SK-MEL-5 (cell line): ENCODE results near the gene SELP. TPM values are rescaled to one million over a fixed set of nuclear protein-coding genes. Genes with fewer than 3 reads are reported as not detected.

ENCODE experiments used
- DNase-seq: peaks from one replicate; pipeline ENCODE4 v3.0.0-alpha.2; 2016; ENCODE audit warnings: low read depth, low spot score
- in situ Hi-C: cut with HindIII; loops from 2 replicates; pipeline ENCODE4 v1.10.0; 2016; ENCODE audit warnings: low sequenced_read_pairs, high pct_unique_total_duplicates, low pct_unique_long_range_greater_than_20kb
- total RNA-seq: library from RNA; depleted of rRNA; stranded (reverse); fragments of >200 nt; shearing (Covaris generic); gene quantifications from 2 replicates; pipeline ENCODE4 v1.2.3, GENCODE V29; 2014

SELP gene
- total RNA-seq, 1 experiment from 2014 or later, result not detected

DNA sequence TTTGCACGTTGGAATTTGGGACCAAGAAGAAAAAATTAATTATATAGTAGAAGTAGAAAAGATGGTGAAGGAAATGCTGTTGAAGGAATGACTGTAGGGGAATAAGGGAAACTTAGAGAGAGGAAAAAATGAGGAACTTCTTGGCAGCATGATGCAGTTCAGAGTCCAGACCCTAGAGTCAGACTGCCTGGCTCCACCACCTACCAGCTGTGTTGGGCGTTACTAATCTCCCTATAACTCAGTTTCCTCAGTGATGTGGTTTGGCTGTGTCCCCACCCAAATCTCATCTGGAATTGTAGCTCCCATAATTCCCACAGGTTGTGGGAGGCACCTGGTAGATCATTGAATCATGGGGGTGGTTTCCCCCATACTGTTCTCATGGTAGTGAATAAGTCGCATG lies 1.3 kb upstream of the SELP start:
- DNase-seq, result no peak
- in situ Hi-C loops, result no loop called here

DNA sequence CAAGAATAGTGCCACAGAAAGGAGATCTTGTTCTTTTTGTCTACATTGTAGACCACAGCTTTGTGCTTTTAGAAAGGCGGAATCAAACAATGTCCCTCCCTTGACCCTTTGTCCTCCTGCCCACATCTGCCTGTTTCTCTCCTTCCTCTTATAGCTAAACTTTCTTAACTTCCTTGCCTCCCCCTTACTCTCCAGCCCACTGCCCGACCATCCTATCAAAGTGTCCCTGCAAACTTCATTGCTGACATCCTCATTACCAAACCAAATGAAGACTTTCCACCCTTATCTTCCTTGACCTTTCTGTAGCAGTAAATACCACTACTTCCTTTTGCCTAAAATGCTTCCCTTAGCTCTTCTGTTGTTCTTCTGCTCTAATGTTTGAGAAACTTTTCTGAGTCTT lies 5.0 kb downstream of the SELP start:
- in situ Hi-C loops, result no loop called here
- no peak for DNase-seq

DNA sequence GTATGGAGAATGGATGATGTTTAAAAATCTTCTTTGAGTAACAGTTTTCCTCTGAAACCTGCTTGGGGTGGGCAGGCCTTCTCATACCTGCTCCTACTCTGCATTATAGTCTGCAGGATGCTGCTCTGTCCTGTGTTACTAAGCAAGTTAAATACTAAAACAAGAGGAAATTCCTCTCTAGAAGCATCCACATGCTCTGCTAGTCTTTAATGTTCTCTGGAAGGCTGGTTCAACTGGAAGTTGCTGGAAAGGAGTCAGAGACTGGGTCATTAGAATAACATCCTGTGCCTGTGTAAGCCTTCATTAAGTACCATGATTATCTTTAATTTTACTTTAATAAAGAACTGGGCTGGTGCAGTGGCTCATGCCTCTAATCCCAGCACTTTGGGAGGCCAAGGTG lies 5.8 kb downstream of the SELP start:
- in situ Hi-C loops, result no loop called here
- DNase-seq, result no peak

- DNase-seq, result no peak
- in situ Hi-C loops, result no loop called here
Measured at GRCh38 chr1:169623132-169623926, 6.6 kb downstream of the SELP start.

DNA sequence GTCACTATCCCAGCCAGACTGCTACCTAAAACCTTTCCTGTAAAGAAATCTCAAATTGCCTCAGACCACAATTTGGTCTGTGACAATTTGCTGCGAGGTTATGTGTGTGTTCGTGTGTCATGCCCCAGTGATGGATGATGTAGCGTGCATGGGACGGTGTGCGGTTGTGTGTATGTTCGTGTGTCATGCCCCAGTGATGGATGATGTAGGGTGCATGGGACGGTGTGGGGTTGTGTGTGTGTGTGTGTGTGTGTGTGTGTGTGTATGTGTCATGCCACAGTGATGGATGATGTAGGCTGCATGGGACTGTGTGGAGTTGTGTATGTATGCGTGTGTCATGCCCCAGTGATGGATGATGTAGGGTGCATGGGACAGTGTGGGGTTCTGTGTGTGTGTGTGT lies 9.4 kb downstream of the SELP start:
- no peak for DNase-seq
- in situ Hi-C loops, result no loop called here

GRCh38 chr1:169618367-169618766 lies 11.6 kb downstream of the SELP start:
- DNase-seq, result no peak
- in situ Hi-C loops, result no loop called here

DNA sequence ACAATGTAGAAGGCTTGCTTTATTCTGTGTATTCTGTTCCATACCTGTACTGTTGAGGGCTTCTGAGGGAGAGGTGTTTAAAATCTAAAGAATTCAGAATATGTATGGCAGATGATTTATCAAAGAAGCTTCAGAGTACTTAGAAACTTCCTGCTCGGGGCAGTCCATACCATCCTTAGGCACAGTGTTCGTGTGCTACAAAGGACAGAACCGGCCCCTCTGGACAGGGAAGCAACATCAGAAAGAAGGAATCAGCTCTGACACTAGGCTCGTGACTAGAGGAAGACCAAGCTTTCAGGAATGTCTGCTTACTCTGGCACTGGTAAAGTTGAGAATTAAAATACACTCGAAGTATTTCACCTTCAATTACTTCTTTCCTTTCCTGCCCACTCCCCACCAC lies 14.1 kb downstream of the SELP start:
- no peak for DNase-seq
- in situ Hi-C loops, result no loop called here

GRCh38 chr1:169610858-169611257 lies 19.1 kb downstream of the SELP start:
- in situ Hi-C loops, result no loop called here

DNA sequence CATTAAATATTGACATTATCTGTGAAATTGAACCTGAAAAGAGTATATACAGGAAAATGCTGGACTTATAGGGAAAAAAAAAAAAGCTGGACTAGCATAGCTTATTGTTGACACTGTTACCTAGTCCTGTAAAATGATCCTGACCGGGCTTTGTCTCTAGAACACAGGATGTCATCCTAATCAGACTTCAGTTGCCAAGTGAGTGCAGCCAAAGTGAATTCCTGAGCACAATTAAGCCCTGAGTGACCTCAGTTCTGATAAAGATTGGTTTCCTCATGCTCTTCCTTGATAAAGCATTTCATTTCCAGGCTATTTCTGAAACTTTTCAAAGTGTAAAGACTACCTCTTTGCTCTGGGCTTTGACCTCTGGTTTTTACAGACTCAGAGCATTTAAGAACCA lies 19.8 kb downstream of the SELP start:
- in situ Hi-C loops, result no loop called here
- no peak for DNase-seq

More at GRCh38 chr1:169610858-169611257, 19.1 kb downstream of the SELP start:
- DNase-seq, result no peak

GRCh38 chr1:169608226-169608625 lies 21.7 kb downstream of the SELP start:
- in situ Hi-C loops, result no loop called here
- no peak for DNase-seq

- in situ Hi-C loops, result no loop called here
- DNase-seq, result no peak
Measured at GRCh38 chr1:169604781-169605560, 25.0 kb downstream of the SELP start.

DNA sequence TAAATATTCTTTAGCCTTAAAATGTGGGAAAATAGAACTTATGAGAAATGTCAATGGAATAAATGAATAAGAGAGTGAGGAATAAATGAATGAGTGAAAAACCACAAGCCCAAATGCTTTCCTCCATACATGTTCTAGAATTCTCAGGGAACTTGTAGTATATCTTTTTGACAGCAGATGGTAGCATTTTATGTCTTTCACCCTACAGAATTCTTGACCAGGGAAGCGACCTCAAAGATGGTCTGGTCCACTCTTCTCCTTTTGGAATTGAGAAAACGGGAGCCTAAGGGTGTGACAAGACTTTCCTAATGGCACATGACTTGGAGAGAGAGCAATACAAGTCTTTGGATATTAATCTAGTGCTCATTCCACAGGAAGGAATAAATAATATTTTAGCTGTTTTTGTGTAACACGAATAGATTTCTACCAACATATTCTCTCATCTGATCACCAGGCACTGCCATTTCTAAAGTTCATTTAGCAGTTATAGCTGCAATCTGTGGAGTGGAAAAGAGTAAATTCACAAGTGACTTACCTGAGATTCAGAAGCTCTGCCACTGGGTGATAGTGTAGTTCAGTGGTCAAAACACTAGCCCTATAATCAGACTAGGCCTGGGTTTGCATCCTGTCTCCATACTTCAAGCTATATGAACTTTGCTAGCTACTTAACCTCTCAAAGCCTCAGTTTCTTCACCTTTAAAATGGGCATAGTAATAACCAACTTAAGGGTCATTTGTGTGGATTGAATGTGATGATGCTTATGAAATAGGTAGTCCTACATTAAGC lies 28.6 kb downstream of the SELP start:
- DNase-seq, result peak; percentile 63
- in situ Hi-C loops, result no loop called here

- in situ Hi-C loops, result no loop called here
- DNase-seq, result peak; percentile 16
Measured at GRCh38 chr1:169595764-169596711, 33.9 kb downstream of the SELP start.

DNA sequence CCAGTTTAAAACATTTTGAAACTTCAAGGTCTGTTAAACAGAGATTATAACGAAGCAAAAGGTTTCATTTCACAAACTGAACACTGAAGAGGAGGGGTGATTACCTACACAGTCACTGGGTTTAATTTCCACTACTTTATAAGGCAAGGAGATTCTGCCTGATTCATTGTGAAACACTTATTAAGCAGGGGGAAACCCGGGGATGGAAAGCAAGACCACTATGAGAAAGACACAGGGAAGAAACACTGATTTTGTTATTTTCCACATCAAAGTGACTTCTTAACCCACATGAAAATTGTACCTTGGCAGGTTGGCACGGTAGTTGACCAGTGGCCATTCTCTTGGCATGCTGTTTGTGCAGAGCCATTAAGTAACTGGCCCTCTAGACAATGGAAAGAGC lies 35.5 kb downstream of the SELP start:
- DNase-seq, result no peak
- in situ Hi-C loops, result no loop called here

GRCh38 chr1:169590932-169591331 lies 39.0 kb downstream of the SELP start:
- DNase-seq, result no peak
- in situ Hi-C loops, result no loop called here

GRCh38 chr1:169588785-169589485 lies 41.0 kb downstream of the SELP start:
- DNase-seq, result no peak
- in situ Hi-C loops, result no loop called here

- DNase-seq, result no peak
- in situ Hi-C loops, result no loop called here
Measured at GRCh38 chr1:169588112-169588511, 41.8 kb downstream of the SELP start.
